ENCODE results near the gene CBX8. TPM values are rescaled to one million over a fixed set of nuclear protein-coding genes. Genes with fewer than 3 reads are reported as not detected.

The CBX8 gene
- total and polyA plus RNA-seq, 2 of the 13 experiments (the other 11 are each of a cell fraction or from before 2014, with no cell fraction given), result 0.34 to 12.6 TPM

GRCh38 chr17:79747508-79748294 is 49.2 kb downstream of the CBX8 start (continued):
- 0 out of 2 replicates have a peak, but pooled peaks have one; percentile 27 for TF ChIP-seq IRX3 (CRISPR knock-in tag; IDR thresholded peaks at IDR 0.05; ENCODE audit: borderline replicate concordance, low read depth)
- no peak for TF ChIP-seq PHF20 (CRISPR knock-in tag; IDR thresholded peaks at IDR 0.05)
- TF ChIP-seq, protein P1, sequence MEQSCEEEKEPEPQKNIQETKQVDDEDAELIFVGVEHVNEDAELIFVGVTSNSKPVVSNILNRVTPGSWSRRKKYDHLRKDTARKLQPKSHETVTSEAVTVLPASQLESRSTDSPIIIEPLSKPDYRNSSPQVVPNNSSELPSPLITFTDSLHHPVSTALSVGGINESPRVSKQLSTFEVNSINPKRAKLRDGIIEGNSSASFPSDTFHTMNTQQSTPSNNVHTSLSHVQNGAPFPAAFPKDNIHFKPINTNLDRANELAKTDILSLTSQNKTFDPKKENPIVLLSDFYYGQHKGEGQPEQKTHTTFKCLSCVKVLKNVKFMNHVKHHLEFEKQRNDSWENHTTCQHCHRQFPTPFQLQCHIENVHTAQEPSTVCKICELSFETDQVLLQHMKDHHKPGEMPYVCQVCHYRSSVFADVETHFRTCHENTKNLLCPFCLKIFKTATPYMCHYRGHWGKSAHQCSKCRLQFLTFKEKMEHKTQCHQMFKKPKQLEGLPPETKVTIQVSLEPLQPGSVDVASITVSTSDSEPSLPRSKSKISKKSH (CRISPR knock-in tag; IDR thresholded peaks at IDR 0.05; ENCODE audit: borderline replicate concordance), result no peak
- TF ChIP-seq MTF1 (CRISPR knock-in tag; IDR thresholded peaks at IDR 0.05), result no peak
- TF ChIP-seq ZNF782 (CRISPR knock-in tag; IDR thresholded peaks at IDR 0.05; ENCODE audit: borderline replicate concordance), result no peak
- TF ChIP-seq MAFG (CRISPR knock-in tag; IDR thresholded peaks at IDR 0.05), result 0 out of 2 replicates have a peak, but pooled peaks have one; percentile 5
- TF ChIP-seq ZNF589 (CRISPR knock-in tag; conservative IDR thresholded peaks at IDR 0.05), result no peak
- no peak for TF ChIP-seq FLYWCH1 (CRISPR knock-in tag; IDR thresholded peaks at IDR 0.05)
- TF ChIP-seq HOXA7 (CRISPR knock-in tag; IDR thresholded peaks at IDR 0.05), result no peak
- no peak for TF ChIP-seq ZNF260 (CRISPR knock-in tag; IDR thresholded peaks at IDR 0.05; ENCODE audit: borderline replicate concordance, low read depth)

Data from HepG2 (cell line).